Heart left ventricle (tissue), 13 donors: Measurements from ENCODE around the gene AGBL5.

Experiments
- POLR2A ChIP-seq, 2 donors: fragments of 450-650 bp; IDR thresholded peaks; one replicate each; pipeline ENCODE4 v1.6.1; 2017; ENCODE audit warnings: antibody characterized with exemption in 2 of 2, mild to moderate bottlenecking in 2 of 2, moderate library complexity in 2 of 2
- TF ChIP-seq, protein P1 (sequence below), 12 donors: fragments of 200-600 bp; sonication (generic) in 4 of 12; IDR thresholded peaks; one replicate each; pipeline versions ENCODE4 v1.5.0 to v1.8.0; 2018 to 2022; ENCODE audit warnings: antibody characterized with exemption in 12 of 12, mild to moderate bottlenecking in 5 of 12
- donor health status: ischemic (EF 13 %, LVEDD 7.1; RV severe dilation, severe dysfunction).
- donor health status: DM: no; HTN: yes; CAD: no.
- donor health status: DM: no; HTN: no; CAD: no.
- donor health status: ischemic (EF 25% LVEDD 6.9; RV normal size, moderate dysfunction).
- donor health status: ischemic (EF 25% LVEDD 5.7; RV mildly dilated, moderate dysfunction).
- donor health status: ischemic (EF 35%, LVEDD 5.7; RV mildly dilated, moderate dysfunction).
- donor health status: nonischemic (EF 11% LVEDD 7.7; RV severe dilation, severe dysfunction).
- donor health status: DM: yes; HTN: yes; CAD: no.
- donor health status: PGD.
- donor health status: ischemic (EF 29% LVEDD 5.4; RV normal size, mild dysfunction).
- donor health status: nonischemic (EF 23%, LVEDD 6.1; RV moderate dilation, normal function).

DNA sequence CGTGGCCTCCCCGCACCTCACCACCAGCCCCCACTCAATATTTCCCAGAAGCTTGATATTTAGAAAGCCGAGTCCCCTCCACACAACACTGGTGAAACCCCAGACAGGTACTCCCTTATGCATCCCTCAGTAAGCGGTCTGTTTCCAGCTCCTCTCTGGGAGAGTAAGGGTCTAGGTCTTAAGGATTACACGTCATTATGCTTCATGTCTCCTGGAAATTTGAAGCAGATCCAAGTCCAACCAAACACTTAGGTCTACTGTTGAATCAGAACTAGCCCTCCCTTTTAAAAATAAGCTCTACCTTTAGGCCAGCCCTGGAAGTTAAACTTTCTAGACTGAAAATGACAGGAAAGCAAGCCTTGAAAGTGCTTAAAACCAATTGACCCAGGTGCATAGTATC, 21.5 kb downstream of the AGBL5 start:
- TF ChIP-seq, protein P1, sequence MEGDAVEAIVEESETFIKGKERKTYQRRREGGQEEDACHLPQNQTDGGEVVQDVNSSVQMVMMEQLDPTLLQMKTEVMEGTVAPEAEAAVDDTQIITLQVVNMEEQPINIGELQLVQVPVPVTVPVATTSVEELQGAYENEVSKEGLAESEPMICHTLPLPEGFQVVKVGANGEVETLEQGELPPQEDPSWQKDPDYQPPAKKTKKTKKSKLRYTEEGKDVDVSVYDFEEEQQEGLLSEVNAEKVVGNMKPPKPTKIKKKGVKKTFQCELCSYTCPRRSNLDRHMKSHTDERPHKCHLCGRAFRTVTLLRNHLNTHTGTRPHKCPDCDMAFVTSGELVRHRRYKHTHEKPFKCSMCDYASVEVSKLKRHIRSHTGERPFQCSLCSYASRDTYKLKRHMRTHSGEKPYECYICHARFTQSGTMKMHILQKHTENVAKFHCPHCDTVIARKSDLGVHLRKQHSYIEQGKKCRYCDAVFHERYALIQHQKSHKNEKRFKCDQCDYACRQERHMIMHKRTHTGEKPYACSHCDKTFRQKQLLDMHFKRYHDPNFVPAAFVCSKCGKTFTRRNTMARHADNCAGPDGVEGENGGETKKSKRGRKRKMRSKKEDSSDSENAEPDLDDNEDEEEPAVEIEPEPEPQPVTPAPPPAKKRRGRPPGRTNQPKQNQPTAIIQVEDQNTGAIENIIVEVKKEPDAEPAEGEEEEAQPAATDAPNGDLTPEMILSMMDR (IDR thresholded peaks at IDR 0.05), result no peak
- no peak for TF ChIP-seq POLR2A (IDR thresholded peaks at IDR 0.05)
